Prostate gland (tissue), 2 donors: ENCODE measurements around the gene PRSS48.

ENCODE experiments used
- POLR2A ChIP-seq: fragments of 450-650 bp; IDR thresholded peaks from one replicate; pipeline ENCODE4 v1.6.1; 2016; ENCODE audit warnings: antibody characterized with exemption, mild to moderate bottlenecking
- POLR2AphosphoS5 ChIP-seq: sonication (generic); formaldehyde crosslinking; IDR thresholded peaks from one replicate; pipeline ENCODE4 v1.6.1; 2017; ENCODE audit warnings: antibody characterized with exemption
- TF ChIP-seq, protein P1 (sequence below), 4 experiments: fragments of 200-600 bp in 2 of 4; fragments of 450-650 bp in 2 of 4; sonication (generic) in 2 of 4; IDR thresholded peaks; 1 replicate in 3 of 4; 2 replicates in 1 of 4; pipeline ENCODE4 v1.5.1; 2016 to 2019; ENCODE audit warnings: antibody characterized with exemption in 4 of 4, mild to moderate bottlenecking in 2 of 4, moderate library complexity in 2 of 4

DNA sequence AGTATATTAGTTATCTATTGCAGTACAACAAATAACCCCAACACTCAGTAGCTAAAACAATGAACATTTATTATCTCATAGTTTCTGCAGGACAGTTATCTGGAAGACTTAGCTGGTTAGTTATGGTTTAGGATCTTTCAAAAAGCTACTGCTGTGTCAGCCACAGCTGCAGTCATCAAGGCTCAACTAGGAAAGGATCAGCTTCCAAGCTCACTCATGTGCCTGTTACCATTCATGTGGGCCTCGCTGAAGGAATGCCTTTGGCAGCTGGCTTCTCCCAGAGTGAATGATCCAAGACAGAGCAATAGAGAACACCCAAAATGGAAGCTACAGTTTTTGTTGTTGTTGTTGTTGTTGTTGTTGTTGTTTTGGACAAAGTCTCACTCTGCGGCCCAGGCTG is 13.5 kb upstream of the PRSS48 start:
- TF ChIP-seq POLR2A (no peak), POLR2AphosphoS5 (no peak)
- TF ChIP-seq, protein P1, sequence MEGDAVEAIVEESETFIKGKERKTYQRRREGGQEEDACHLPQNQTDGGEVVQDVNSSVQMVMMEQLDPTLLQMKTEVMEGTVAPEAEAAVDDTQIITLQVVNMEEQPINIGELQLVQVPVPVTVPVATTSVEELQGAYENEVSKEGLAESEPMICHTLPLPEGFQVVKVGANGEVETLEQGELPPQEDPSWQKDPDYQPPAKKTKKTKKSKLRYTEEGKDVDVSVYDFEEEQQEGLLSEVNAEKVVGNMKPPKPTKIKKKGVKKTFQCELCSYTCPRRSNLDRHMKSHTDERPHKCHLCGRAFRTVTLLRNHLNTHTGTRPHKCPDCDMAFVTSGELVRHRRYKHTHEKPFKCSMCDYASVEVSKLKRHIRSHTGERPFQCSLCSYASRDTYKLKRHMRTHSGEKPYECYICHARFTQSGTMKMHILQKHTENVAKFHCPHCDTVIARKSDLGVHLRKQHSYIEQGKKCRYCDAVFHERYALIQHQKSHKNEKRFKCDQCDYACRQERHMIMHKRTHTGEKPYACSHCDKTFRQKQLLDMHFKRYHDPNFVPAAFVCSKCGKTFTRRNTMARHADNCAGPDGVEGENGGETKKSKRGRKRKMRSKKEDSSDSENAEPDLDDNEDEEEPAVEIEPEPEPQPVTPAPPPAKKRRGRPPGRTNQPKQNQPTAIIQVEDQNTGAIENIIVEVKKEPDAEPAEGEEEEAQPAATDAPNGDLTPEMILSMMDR (IDR thresholded peaks at IDR 0.05) = no peak
